Lower lobe of right lung (tissue), 2 donors: ENCODE data around the gene PCBD2. TPM values are rescaled to one million over a fixed set of nuclear protein-coding genes. Genes with fewer than 3 reads are reported as not detected.

Experiments used
- ATAC-seq, 2 donors: fragments of 200-7000 bp; cut with Tn5 transposase; one replicate each; pipeline ENCODE4 v1.9.1; 2020 to 2022; ENCODE audit warnings: mild to moderate bottlenecking in 2 of 2, moderate library complexity in 2 of 2
- DNase-seq: peaks from one replicate; pipeline ENCODE4 v3.0.0-alpha.2; 2020
- H3K27ac ChIP-seq: fragments of 200-600 bp; one replicate; pipeline ENCODE4 v1.8.0; 2022
- H3K27me3 ChIP-seq: fragments of 200-600 bp; one replicate; pipeline ENCODE4 v1.8.0; 2022; ENCODE audit warnings: low read depth
- H3K36me3 ChIP-seq: fragments of 200-600 bp; one replicate; pipeline ENCODE4 v1.8.0; 2022; ENCODE audit warnings: mild to moderate bottlenecking
- H3K4me1 ChIP-seq: fragments of 200-600 bp; one replicate; pipeline ENCODE4 v1.8.0; 2022
- H3K4me3 ChIP-seq: fragments of 200-600 bp; one replicate; pipeline ENCODE4 v1.8.0; 2022; ENCODE audit warnings: mild to moderate bottlenecking
- H3K9me3 ChIP-seq: fragments of 200-600 bp; one replicate; pipeline ENCODE4 v1.8.0; 2022
- intact Hi-C: fragments of 100-400 bp; cut with DNase I; formaldehyde crosslinking; loops from one replicate; pipeline ENCODE4 v1.11.0; 2022
- total RNA-seq: library from RNA; stranded (reverse); fragmentation: NEBNext Ultra II Directional; extraction: Animal tissue kit (Norgen Biotek cat#: 25700); gene quantifications from one replicate; pipeline ENCODE4 v1.2.1, GENCODE V29; 2021
- TF ChIP-seq, protein P1 (sequence below): fragments of 200-600 bp; IDR thresholded peaks from one replicate; pipeline ENCODE4 v1.8.0; 2022; ENCODE audit warnings: antibody characterized with exemption, mild to moderate bottlenecking
- donor health status: DM: no; HTN: yes; CAD: no; lungs with severe emphysema.

PCBD2 gene
- total RNA-seq, 1 donor from 2014 or later, result 13.1 TPM

- DNase-seq, result no peak
- no peak overlapping the region for H3K27ac ChIP-seq
- H3K9me3 ChIP-seq, result peaks cover 7% of the 10 kb centered on the region
- H3K4me1 ChIP-seq, result no peaks in the 10 kb centered on the region
- no peaks in the 10 kb centered on the region for H3K36me3 ChIP-seq
- intact Hi-C loops, result no loop called here
- no peak overlapping the region for H3K4me3 ChIP-seq
- TF ChIP-seq, protein P1, sequence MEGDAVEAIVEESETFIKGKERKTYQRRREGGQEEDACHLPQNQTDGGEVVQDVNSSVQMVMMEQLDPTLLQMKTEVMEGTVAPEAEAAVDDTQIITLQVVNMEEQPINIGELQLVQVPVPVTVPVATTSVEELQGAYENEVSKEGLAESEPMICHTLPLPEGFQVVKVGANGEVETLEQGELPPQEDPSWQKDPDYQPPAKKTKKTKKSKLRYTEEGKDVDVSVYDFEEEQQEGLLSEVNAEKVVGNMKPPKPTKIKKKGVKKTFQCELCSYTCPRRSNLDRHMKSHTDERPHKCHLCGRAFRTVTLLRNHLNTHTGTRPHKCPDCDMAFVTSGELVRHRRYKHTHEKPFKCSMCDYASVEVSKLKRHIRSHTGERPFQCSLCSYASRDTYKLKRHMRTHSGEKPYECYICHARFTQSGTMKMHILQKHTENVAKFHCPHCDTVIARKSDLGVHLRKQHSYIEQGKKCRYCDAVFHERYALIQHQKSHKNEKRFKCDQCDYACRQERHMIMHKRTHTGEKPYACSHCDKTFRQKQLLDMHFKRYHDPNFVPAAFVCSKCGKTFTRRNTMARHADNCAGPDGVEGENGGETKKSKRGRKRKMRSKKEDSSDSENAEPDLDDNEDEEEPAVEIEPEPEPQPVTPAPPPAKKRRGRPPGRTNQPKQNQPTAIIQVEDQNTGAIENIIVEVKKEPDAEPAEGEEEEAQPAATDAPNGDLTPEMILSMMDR, result no peak
- no peaks in the 10 kb centered on the region for H3K27me3 ChIP-seq
- no peak for ATAC-seq
Measured at GRCh38 chr5:134949316-134949715, 44.4 kb downstream of the PCBD2 start.

GRCh38 chr5:134957920-134958608 lies 53.1 kb downstream of the PCBD2 start:
- TF ChIP-seq, protein P1, result no peak

GRCh38 chr5:134958755-134959154 lies 53.8 kb downstream of the PCBD2 start:
- Histone ChIP-seq H3K4me3 (no peak overlapping the region), H3K27me3 (no peaks in the 10 kb centered on the region), H3K36me3 (peaks cover 25% of the 10 kb centered on the region), H3K9me3 (peaks cover 13% of the 10 kb centered on the region), H3K27ac (no peak overlapping the region), H3K4me1 (no peaks in the 10 kb centered on the region)
- ATAC-seq (no peak), DNase-seq (no peak)
- intact Hi-C loops, result no loop called here
- TF ChIP-seq, protein P1, result no peak

More at GRCh38 chr5:134957920-134958608, 53.1 kb downstream of the PCBD2 start:
- no peak for DNase-seq
- Histone ChIP-seq H3K9me3 (peaks cover 14% of the 10 kb centered on the region), H3K27ac (no peak overlapping the region), H3K36me3 (peaks cover 23% of the 10 kb centered on the region), H3K4me3 (no peak overlapping the region), H3K4me1 (no peaks in the 10 kb centered on the region), H3K27me3 (no peaks in the 10 kb centered on the region)
- no peak for ATAC-seq
- intact Hi-C loops, result no loop called here

DNA sequence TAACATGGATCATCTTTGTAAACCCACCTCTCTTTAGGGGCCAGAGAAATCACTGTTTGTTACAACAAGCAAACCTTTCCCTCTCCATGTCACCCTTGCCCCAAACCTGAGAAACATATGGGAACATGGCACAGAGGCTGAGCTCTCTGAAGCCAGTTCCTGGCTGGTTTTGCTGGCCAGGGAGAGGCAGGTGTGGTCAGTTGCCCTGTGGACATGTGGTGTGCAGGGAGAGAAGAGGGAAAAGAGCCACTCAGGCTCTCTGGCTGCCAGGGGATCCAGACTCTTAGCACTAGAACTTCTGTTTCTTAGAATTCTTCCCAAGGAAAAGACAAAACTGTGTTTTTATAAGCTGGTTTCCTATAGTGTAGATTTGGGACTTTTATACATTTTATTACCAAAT lies 58.2 kb downstream of the PCBD2 start:
- TF ChIP-seq, protein P1, result no peak
- intact Hi-C loops, result no loop called here
- H3K4me1 ChIP-seq, result no peaks in the 10 kb centered on the region
- ATAC-seq, result no peak
- no peaks in the 10 kb centered on the region for H3K27me3 ChIP-seq
- H3K9me3 ChIP-seq, result no peaks in the 10 kb centered on the region
- peaks cover 37% of the 10 kb centered on the region for H3K36me3 ChIP-seq
- DNase-seq, result no peak
- no peak overlapping the region for H3K4me3 ChIP-seq
- H3K27ac ChIP-seq, result no peak overlapping the region

- H3K9me3 ChIP-seq, result no peaks in the 10 kb centered on the region
- H3K4me1 ChIP-seq, result no peaks in the 10 kb centered on the region
Measured at GRCh38 chr5:134964359-134965270, 59.7 kb downstream of the PCBD2 start.

More at GRCh38 chr5:134964359-134965270, 59.7 kb downstream of the PCBD2 start:
- Histone ChIP-seq H3K27ac (no peak overlapping the region), H3K36me3 (peaks cover 37% of the 10 kb centered on the region), H3K27me3 (no peaks in the 10 kb centered on the region), H3K4me3 (no peak overlapping the region)
- TF ChIP-seq, protein P1, result no peak
- no peak for ATAC-seq
- no peak for DNase-seq
- intact Hi-C loops, result no loop called here
